Astrocyte (in vitro differentiated cells and primary cell): ENCODE data around the gene YJU2. TPM values are rescaled to one million over a fixed set of nuclear protein-coding genes. Genes with fewer than 3 reads are reported as not detected.

Experiments used
- DNase-seq: peaks from one replicate; pipeline ENCODE4 v3.0.0-alpha.2; 2010; ENCODE audit warnings: low read depth
- FAIRE-seq: peaks from 2 replicates; lab custom pipeline; 2011; peaks lifted over from hg19 to GRCh38; lab: Jason Lieb, UNC
- H2AFZ ChIP-seq: 2 replicates; pipeline ENCODE4 v1.6.0; 2012; ENCODE audit warnings: low read depth, low read length, inconsistent platforms
- H3K27ac ChIP-seq: 2 replicates; pipeline ENCODE4 v1.5.1; 2011; ENCODE audit warnings: low read depth, low read length, inconsistent platforms
- H3K27me3 ChIP-seq: 2 replicates; pipeline ENCODE4 v1.6.0; 2011; ENCODE audit warnings: low read length, inconsistent platforms; ENCODE audit not compliant: insufficient read depth
- H3K36me3 ChIP-seq: 2 replicates; pipeline ENCODE4 v1.5.1; 2011; ENCODE audit warnings: low read length, inconsistent platforms; ENCODE audit not compliant: insufficient read depth
- H3K4me1 ChIP-seq: 2 replicates; pipeline ENCODE4 v1.5.1; 2011; ENCODE audit warnings: low read length, inconsistent platforms; ENCODE audit not compliant: insufficient read depth
- H3K4me2 ChIP-seq: 2 replicates; pipeline ENCODE4 v1.6.0; 2012; ENCODE audit warnings: low read length, inconsistent platforms
- H3K4me3 ChIP-seq: 2 replicates; pipeline ENCODE4 v1.5.1; 2011; ENCODE audit warnings: low read depth, mild to moderate bottlenecking, low read length, inconsistent platforms; ENCODE audit not compliant: insufficient read depth
- H3K79me2 ChIP-seq: 2 replicates; pipeline ENCODE4 v1.6.0; 2012; ENCODE audit warnings: mild to moderate bottlenecking, low read length, inconsistent platforms; ENCODE audit not compliant: insufficient read depth
- H3K9ac ChIP-seq: 2 replicates; pipeline ENCODE4 v1.6.0; 2012; ENCODE audit warnings: mild to moderate bottlenecking, low read length, inconsistent platforms
- H3K9me3 ChIP-seq: 2 replicates; pipeline ENCODE4 v1.5.1; 2012; ENCODE audit warnings: low read depth, mild to moderate bottlenecking, low read length, inconsistent platforms; ENCODE audit not compliant: insufficient read depth
- H4K20me1 ChIP-seq: 2 replicates; pipeline ENCODE4 v1.6.0; 2012; ENCODE audit warnings: low read length, inconsistent platforms; ENCODE audit not compliant: insufficient read depth
- H3K27ac Mint-ChIP-seq: one replicate; pipeline ENCODE4 v1.8.0; 2021; ENCODE audit warnings: mild to moderate bottlenecking, mixed read lengths; ENCODE audit not compliant: unreplicated experiment
- H3K27me3 Mint-ChIP-seq: one replicate; pipeline ENCODE4 v1.8.0; 2021; ENCODE audit warnings: low read depth, mixed read lengths; ENCODE audit not compliant: unreplicated experiment
- H3K36me3 Mint-ChIP-seq: one replicate; pipeline ENCODE4 v1.8.0; 2021; ENCODE audit warnings: low read depth, mixed read lengths; ENCODE audit not compliant: unreplicated experiment
- H3K4me1 Mint-ChIP-seq: one replicate; pipeline ENCODE4 v1.8.0; 2021; ENCODE audit warnings: low read depth, mixed read lengths; ENCODE audit not compliant: unreplicated experiment
- H3K4me3 Mint-ChIP-seq: one replicate; pipeline ENCODE4 v1.8.0; 2021; ENCODE audit warnings: mild to moderate bottlenecking, moderate library complexity, mixed read lengths; ENCODE audit not compliant: unreplicated experiment
- H3K9me3 Mint-ChIP-seq: one replicate; pipeline ENCODE4 v1.8.0; 2021; ENCODE audit warnings: mild to moderate bottlenecking, mixed read lengths; ENCODE audit not compliant: unreplicated experiment
- CTCF ChIP-seq: IDR thresholded peaks from 2 replicates; pipeline ENCODE4 v1.5.1; 2011; ENCODE audit warnings: low read depth, mild to moderate bottlenecking, inconsistent platforms, low read length, moderate library complexity; ENCODE audit not compliant: insufficient read depth
- EZH2 ChIP-seq: IDR thresholded peaks from 2 replicates; pipeline ENCODE4 v1.6.1; 2012; ENCODE audit warnings: mild to moderate bottlenecking, low read length, inconsistent platforms; ENCODE audit not compliant: insufficient read depth
- total RNA-seq: library from RNA; stranded (reverse); gene quantifications from 2 replicates; pipeline ENCODE4 v1.2.1, GENCODE V29; 2021

YJU2 gene
- total RNA-seq, 1 donor from 2014 or later: 14.0 TPM

GRCh38 chr19:4256563-4256962, 9.7 kb downstream of the YJU2 start:
- Histone ChIP-seq H3K36me3 (peaks cover 21% of the 10 kb centered on the region), H2AFZ (no peak overlapping the region), H3K4me1 (no peaks in the 10 kb centered on the region), H3K9ac (no peak overlapping the region), H3K79me2 (no peaks in the 10 kb centered on the region), H3K27me3 (no peaks in the 10 kb centered on the region), H4K20me1 (no peaks in the 10 kb centered on the region), H3K4me3 (no peak overlapping the region), H3K4me2 (no peak overlapping the region), H3K9me3 (peaks cover 3% of the 10 kb centered on the region), H3K27ac (no peak overlapping the region)
- Mint-ChIP-seq H3K27me3 (no peaks in the 10 kb centered on the region), H3K36me3 (peaks cover 30% of the 10 kb centered on the region), H3K4me3 (no peak overlapping the region), H3K4me1 (no peaks in the 10 kb centered on the region), H3K9me3 (peaks cover 4% of the 10 kb centered on the region), H3K27ac (no peak overlapping the region)
- TF ChIP-seq CTCF: no peak
- no peak for TF ChIP-seq EZH2
- DNase-seq (no peak), FAIRE-seq (no peak)

GRCh38 chr19:4257025-4257424, 10.1 kb downstream of the YJU2 start:
- no peak for FAIRE-seq

More at GRCh38 chr19:4257025-4257424, 10.1 kb downstream of the YJU2 start:
- H3K4me1 ChIP-seq: no peaks in the 10 kb centered on the region
- Mint-ChIP-seq H3K4me1 (no peaks in the 10 kb centered on the region), H3K4me3 (no peak overlapping the region), H3K27ac (no peak overlapping the region), H3K9me3 (peaks cover 4% of the 10 kb centered on the region), H3K27me3 (no peaks in the 10 kb centered on the region), H3K36me3 (peaks cover 30% of the 10 kb centered on the region)
- H4K20me1 ChIP-seq: no peaks in the 10 kb centered on the region
- DNase-seq: no peak
- H3K9ac ChIP-seq: no peak overlapping the region
- no peak overlapping the region for H3K27ac ChIP-seq
- no peaks in the 10 kb centered on the region for H3K27me3 ChIP-seq
- H3K79me2 ChIP-seq: no peaks in the 10 kb centered on the region
- H3K9me3 ChIP-seq: peaks cover 3% of the 10 kb centered on the region
- peaks cover 17% of the 10 kb centered on the region for H3K36me3 ChIP-seq
- TF ChIP-seq CTCF (no peak), EZH2 (no peak)
- no peak overlapping the region for H3K4me2 ChIP-seq
- H3K4me3 ChIP-seq: no peak overlapping the region
- no peak overlapping the region for H2AFZ ChIP-seq
